Colonic mucosa (tissue), 4 donors: ENCODE measurements around the gene MOGAT3. TPM values are rescaled to one million over a fixed set of nuclear protein-coding genes. Genes with fewer than 3 reads are reported as not detected.
"Not testable (repeated sequence)": the region's sequence is repeated elsewhere in the genome, so short reads cannot be mapped to it uniquely, and the experiment has no call there.

ENCODE experiments used
- DNase-seq: peaks from one replicate; pipeline ENCODE4 v3.0.0-alpha.2; 2020
- H3K27ac ChIP-seq: fragments of 200-600 bp; one replicate; pipeline ENCODE4 v1.8.0; 2021
- H3K27me3 ChIP-seq: fragments of 200-600 bp; one replicate; pipeline ENCODE4 v1.8.0; 2021
- H3K36me3 ChIP-seq: fragments of 200-600 bp; one replicate; pipeline ENCODE4 v1.8.0; 2021
- H3K4me1 ChIP-seq: fragments of 200-600 bp; one replicate; pipeline ENCODE4 v1.8.0; 2021; ENCODE audit warnings: mild to moderate bottlenecking
- H3K4me3 ChIP-seq: fragments of 200-600 bp; one replicate; pipeline ENCODE4 v1.8.0; 2021
- H3K9ac ChIP-seq, 2 donors: one replicate each; pipeline ENCODE4 v1.7.0; 2013; ENCODE audit warnings: control low read depth in 2 of 2, low read depth in 2 of 2, low read length in 2 of 2
- H3K9me3 ChIP-seq: fragments of 200-600 bp; one replicate; pipeline ENCODE4 v1.8.0; 2021
- intact Hi-C: fragments of 100-400 bp; cut with DNase I; formaldehyde crosslinking; loops from one replicate; pipeline ENCODE4 v1.14.1; 2022
- total RNA-seq, 2 donors: library from RNA; stranded (reverse); fragmentation: NEBNext Ultra II Directional in 1 of 2; extraction: Animal tissue kit (Norgen Biotek cat#: 25700) in 1 of 2; gene quantifications; one replicate each; pipeline ENCODE4 v1.2.1, GENCODE V29; 2021
- TF ChIP-seq, protein P1 (sequence below): fragments of 200-600 bp; IDR thresholded peaks from one replicate; pipeline ENCODE4 v1.8.0; 2022; ENCODE audit warnings: antibody characterized with exemption, mild to moderate bottlenecking
- donor health status: healthy.
- donor health status: DM: no; HTN: no; CAD: no.
- donor health status: DM: no; HTN: no; CAD: no.

MOGAT3 gene
- total RNA-seq, 2 donors from 2014 or later: 33.2 to 47.7 TPM

DNA sequence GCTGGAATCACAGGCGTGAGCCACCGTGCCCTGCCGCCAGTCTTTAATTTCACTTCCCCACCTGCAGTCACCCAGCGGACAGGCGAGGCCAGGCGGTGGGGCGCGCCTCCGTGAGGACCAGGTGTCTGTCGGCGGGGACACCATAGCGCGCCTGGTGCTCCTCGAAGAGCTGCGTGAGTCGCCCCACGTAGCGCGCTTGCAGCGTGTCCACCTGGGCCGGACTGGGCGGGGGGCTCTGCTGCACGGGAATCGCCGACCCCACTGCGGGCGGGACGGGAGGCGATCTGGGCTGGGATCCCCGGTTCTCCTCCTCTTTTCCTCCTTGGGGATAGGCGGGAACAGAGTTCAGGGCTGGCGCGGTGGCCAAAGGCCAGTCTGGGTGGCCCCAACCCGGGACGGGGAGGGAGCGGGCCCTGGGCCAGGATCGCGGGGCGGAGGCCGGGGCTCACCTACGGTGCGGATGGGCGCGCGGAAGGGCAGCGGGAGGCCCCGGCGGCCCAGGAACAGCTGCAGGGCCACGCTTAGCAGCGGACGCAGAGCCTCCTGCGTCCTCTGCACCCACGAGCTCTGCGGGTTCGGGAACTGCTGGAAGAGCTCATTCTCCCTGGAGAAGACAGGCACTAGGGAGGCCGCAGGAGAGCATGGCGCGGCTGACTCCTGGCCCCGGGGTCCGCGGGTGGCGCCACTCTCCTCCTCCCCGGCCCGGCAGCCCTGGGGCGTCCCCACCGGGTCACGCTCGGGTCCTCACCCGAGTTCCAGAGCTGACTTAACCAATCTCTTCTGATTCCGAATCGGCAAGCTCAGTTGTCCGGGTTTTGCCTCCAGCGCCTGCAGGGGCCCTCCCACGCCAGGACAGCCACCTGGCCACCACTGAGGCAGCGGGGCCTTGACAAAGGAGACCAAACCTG lies 1.1 kb upstream of the MOGAT3 start:
- H3K27ac ChIP-seq: peak overlapping the region; percentile 78
- no peaks in the 10 kb centered on the region for H3K4me1 ChIP-seq
- TF ChIP-seq, protein P1, sequence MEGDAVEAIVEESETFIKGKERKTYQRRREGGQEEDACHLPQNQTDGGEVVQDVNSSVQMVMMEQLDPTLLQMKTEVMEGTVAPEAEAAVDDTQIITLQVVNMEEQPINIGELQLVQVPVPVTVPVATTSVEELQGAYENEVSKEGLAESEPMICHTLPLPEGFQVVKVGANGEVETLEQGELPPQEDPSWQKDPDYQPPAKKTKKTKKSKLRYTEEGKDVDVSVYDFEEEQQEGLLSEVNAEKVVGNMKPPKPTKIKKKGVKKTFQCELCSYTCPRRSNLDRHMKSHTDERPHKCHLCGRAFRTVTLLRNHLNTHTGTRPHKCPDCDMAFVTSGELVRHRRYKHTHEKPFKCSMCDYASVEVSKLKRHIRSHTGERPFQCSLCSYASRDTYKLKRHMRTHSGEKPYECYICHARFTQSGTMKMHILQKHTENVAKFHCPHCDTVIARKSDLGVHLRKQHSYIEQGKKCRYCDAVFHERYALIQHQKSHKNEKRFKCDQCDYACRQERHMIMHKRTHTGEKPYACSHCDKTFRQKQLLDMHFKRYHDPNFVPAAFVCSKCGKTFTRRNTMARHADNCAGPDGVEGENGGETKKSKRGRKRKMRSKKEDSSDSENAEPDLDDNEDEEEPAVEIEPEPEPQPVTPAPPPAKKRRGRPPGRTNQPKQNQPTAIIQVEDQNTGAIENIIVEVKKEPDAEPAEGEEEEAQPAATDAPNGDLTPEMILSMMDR: no peak
- intact Hi-C loops: no loop called here
- H3K27me3 ChIP-seq: peaks cover 8% of the 10 kb centered on the region
- H3K9me3 ChIP-seq: no peaks in the 10 kb centered on the region
- H3K4me3 ChIP-seq: peak overlapping the region; percentile 28
- H3K9ac ChIP-seq: peak overlapping the region; percentile 58 to 73
- peak; percentile 86 for DNase-seq
- H3K36me3 ChIP-seq: no peaks in the 10 kb centered on the region

DNA sequence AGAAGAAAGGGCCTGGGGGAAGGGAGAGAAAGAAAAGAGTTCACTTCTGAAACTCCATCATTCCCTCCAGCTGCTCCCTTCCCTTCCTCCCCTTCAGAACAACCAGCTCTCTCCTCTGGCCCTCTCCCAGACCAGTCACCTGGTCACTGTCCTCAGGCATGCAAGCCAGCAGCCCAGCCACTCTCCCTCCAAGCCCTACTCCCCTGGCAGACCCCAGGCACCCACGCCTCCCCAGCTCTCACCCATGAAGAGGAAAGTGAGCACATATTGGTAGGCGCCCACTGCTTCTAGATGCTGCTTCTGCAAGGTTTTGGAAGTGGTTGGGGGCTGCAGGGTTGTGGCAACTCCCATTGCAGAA lies 353 bp downstream of the MOGAT3 start:
- no peaks in the 10 kb centered on the region for H3K4me1 ChIP-seq
- peak overlapping the region; percentile 32 for H3K4me3 ChIP-seq
- intact Hi-C loops: no loop called here
- no peak for DNase-seq
- H3K27ac ChIP-seq: peak overlapping the region; percentile 66
- TF ChIP-seq, protein P1: no peak
- no peaks in the 10 kb centered on the region for H3K36me3 ChIP-seq
- peak overlapping the region; percentile 48 to 78 for H3K9ac ChIP-seq
- H3K9me3 ChIP-seq: no peaks in the 10 kb centered on the region
- H3K27me3 ChIP-seq: peaks cover 8% of the 10 kb centered on the region

- H3K4me3 ChIP-seq, intact Hi-C loops, H3K27me3 ChIP-seq, DNase-seq, H3K36me3 ChIP-seq, H3K9me3 ChIP-seq, H3K9ac ChIP-seq, H3K4me1 ChIP-seq, H3K27ac ChIP-seq: not testable (repeated sequence)
These were observed 1.3 kb downstream of the MOGAT3 start for GRCh38 chr7:101199522-101199921.

- Histone ChIP-seq H3K9me3 (no peaks in the 10 kb centered on the region), H3K4me1 (no peaks in the 10 kb centered on the region), H3K9ac (no peak overlapping the region), H3K27ac (no peak overlapping the region), H3K27me3 (peaks cover 8% of the 10 kb centered on the region), H3K4me3 (no peak overlapping the region), H3K36me3 (no peaks in the 10 kb centered on the region)
- intact Hi-C loops: no loop called here
- TF ChIP-seq, protein P1: no peak
- DNase-seq: no peak
These were observed 2.4 kb downstream of the MOGAT3 start for GRCh38 chr7:101198476-101198875.

GRCh38 chr7:101197991-101198390 lies 2.8 kb downstream of the MOGAT3 start:
- H3K4me1 ChIP-seq: no peaks in the 10 kb centered on the region
- no peak overlapping the region for H3K4me3 ChIP-seq
- H3K9me3 ChIP-seq: no peaks in the 10 kb centered on the region
- TF ChIP-seq, protein P1: no peak
- H3K9ac ChIP-seq: no peak overlapping the region
- intact Hi-C loops: no loop called here
- peaks cover 8% of the 10 kb centered on the region for H3K27me3 ChIP-seq
- no peak overlapping the region for H3K27ac ChIP-seq
- H3K36me3 ChIP-seq: no peaks in the 10 kb centered on the region
- DNase-seq: no peak

DNA sequence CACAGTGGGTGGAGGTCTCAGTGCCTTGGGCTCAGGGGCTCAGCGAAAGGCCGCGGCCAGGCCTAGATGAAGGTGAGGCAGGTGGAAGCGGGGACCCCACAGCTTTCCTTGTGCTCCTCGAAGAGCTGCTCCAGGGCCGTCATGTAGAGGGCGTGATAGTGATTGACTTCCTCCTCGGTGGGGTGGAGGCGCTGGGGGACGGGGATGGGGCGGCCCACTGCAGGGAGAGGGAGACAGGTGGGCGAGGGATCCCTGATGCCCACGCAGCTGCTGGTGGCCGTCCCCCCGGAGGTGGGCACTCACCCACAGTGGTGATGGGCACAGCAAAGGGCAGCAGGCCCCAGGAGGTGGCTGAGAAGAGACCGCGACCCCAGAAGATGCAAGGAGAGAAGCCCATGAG lies 5.0 kb downstream of the MOGAT3 start:
- TF ChIP-seq, protein P1: no peak
- Histone ChIP-seq H3K27ac (no peak overlapping the region), H3K9me3 (no peaks in the 10 kb centered on the region), H3K36me3 (no peaks in the 10 kb centered on the region), H3K27me3 (no peaks in the 10 kb centered on the region), H3K4me3 (no peak overlapping the region), H3K4me1 (no peaks in the 10 kb centered on the region), H3K9ac (no peak overlapping the region)
- intact Hi-C loops: no loop called here
- no peak for DNase-seq
